GM19240 (cell line): ENCODE results near the gene PTGES2.
"Not testable (repeated sequence)": the region's sequence is repeated elsewhere in the genome, so short reads cannot be mapped to it uniquely, and the experiment has no call there.

Experiments used
- DNase-seq: peaks from one replicate; pipeline ENCODE4 v3.0.0; 2011; ENCODE audit warnings: low spot score; ENCODE audit not compliant: insufficient read length

The PTGES2 gene

DNA sequence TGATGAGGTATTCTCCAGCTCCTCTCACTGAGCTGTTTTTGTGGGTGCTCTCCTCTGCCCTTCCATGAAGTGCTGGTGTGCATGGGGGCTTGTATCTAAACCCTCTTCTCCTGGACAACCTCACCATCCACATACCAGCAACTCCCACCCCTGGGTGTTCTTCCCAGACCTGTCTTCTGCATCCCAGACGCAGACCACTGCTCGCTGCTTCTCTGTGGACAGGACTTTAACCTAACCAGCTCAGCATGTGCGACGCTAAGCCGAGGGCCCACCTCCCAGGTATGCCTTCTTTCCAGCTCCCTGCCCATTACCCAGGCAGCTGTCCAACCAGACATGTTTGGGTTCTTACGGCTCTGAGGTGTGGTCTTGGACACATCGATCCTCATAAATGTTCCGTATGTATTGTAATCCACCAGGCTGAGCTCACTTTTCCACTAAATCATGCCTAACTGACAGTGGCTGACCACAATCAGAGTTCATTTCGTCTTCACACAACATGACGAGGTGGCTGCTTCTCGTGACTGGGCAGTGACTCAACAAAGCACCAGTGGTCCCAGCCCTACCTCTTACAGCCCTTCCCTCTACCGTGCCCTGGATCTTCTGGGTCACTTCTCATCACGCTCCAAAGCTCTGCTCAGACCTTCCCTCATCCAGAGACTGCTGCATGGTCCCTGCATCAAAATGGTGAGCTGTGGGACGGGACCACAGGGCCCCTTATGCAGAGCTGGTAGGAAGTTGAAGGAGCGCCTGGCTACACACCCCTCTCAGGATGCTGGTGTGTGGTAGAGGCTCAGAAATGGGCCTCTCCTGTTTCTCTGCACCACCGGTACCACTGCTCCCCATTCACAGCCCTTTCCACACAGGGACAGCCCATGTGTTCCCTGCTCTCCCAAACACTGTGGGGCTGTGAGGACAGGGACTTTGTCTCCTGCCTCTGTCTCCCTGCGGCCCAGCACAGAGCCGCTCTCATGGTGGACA, 9.6 kb upstream of the PTGES2 start:
- DNase-seq: no peak

- not testable (repeated sequence) for DNase-seq
These were observed 8.0 kb upstream of the PTGES2 start for GRCh38 chr9:128135561-128135960.

- DNase-seq: not testable (repeated sequence)
These were observed 4.6 kb upstream of the PTGES2 start for GRCh38 chr9:128132139-128132538.

DNA sequence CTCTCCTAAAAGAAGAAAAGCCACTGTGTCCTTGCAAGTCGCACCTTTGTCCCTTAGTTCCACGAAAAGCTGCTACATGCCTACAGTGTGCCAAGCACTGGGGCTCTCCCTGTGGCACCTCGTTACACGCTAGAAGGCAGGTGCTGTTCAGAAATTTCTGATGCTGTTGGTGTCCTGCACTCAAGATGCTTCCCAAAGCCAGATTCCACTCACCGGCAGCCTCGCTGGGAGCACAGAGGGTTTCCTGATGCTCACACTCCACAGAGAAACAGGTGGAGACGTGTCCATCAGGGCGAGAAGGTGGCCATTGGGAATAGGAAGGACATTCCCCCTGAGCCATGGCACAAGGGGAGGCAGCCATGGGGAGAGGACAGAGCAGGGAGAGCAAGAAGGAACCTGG, 3.8 kb upstream of the PTGES2 start:
- DNase-seq: not testable (repeated sequence)

DNA sequence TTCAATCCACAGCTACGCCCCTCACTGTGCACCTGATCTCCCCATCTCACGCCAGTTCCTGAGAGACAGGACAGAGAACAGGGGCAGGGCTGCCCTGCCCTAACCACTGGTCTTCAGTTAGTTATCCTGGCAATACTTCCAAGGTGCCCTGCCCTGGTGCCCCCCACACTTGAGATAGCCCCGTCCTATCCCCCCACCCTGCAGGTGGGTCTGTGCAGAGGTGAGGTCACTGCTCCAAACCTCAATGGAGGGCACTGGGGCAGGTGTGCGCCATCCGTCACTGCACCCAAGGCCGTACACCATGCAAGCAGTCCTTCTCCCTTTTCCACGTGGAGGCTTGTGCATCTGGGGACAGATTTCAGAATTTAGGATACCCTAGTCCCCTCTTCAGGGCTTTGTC, 3.1 kb upstream of the PTGES2 start:
- DNase-seq: not testable (repeated sequence)

GRCh38 chr9:128129976-128130590, 2.6 kb upstream of the PTGES2 start:
- DNase-seq: not testable (repeated sequence)

- DNase-seq: no peak
These were observed 1.5 kb upstream of the PTGES2 start for GRCh38 chr9:128128836-128129590.

DNA sequence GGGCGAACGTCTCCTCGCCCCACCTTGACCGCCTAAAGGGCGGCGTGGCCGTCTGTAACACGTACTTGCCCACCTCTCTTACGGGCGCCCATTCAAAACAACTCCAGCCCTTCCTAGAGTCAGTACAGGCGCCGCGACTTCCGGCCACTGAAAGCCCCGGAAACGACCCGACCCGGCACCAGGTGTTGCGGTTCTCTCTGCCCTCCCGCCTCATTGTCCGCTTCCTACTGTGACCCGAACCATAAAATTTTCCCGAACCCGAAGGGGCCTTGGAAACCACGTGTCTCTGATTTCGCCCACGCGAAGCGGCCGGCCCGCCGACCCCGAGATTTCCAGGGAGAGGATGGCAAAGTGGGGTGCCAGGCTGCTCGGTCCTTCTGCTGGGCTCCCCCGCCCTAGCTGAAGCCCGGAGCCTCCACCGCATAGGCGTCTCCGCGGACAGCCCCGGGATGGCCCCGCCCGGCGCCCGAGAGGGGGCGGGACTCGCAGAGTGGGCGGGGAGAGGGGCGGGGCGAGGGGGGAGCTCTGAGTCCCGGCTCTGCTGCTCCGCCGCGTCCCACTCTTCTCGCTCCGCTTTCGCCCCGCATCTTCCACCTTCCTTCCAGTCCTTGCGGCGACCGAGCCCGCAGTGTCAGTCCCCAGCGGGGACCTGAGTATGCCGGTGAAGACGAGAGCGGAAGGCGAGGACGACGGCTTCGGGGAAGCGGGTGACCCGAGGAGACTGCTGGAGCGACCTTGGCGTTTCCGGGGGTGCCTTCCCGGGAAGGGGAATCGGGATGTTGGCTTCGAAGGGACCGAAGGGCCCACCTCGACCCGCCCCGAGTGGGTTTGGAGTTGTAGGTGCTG, 684 bp upstream of the PTGES2 start:
- DNase-seq: no peak

DNA sequence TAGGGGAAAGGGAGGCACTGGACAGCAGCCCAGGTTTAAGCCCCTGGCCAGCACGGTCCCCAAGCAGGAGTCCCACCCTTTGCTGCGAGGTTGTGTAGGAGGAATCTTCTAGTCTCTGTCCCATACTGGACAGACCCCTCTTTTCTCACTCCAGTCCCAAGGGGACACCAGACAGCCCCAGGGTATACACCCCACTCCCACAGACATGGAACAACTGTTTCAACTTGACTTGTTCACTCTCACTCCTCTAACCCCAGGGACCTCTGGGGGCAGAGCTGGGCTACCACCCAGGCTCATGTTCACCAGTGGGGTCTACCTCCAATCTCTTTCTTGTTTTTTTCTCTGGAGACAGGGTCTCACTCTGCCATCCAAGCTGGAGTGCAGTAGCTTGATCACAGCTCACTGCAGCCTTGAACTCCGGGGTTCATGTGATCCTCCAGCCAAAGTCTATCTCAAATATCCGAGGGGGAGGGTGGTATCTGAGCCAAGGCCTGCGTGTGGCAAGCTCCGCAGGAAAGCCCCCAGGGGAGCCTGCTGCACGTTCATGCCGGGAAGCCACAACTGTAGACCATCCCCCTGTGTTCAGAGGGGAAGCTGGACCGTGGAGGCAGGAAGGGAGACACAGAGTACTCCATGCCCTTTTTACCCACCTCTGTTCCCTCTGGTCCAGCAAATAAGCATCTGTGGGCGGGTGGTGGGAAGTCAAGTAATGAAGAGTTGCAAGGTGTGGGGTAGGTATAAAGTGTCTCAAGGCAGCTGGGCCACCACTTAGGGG, 1.8 kb downstream of the PTGES2 start:
- no peak for DNase-seq

- no peak for DNase-seq
These were observed 2.5 kb downstream of the PTGES2 start for GRCh38 chr9:128124873-128125579.

DNA sequence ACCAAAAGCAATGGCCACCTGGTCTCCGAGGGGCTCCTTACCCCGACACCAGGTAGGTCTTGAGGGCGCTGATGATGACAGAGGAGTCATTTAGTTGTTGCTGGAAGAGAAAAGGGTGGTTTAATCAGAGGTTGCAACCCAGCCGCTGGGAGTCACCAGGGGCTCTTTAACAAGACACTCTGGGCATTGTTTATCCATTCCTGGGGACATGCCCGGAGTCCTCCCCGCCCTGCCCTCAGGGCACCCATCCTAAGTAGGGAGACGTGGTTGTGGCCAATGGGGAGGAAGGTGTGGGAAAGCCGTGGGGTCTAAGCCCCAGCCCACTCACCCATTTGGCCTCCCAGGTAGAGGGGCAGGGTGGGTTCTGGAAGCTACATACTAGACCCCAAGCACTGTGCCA, 3.1 kb downstream of the PTGES2 start:
- no peak for DNase-seq

DNA sequence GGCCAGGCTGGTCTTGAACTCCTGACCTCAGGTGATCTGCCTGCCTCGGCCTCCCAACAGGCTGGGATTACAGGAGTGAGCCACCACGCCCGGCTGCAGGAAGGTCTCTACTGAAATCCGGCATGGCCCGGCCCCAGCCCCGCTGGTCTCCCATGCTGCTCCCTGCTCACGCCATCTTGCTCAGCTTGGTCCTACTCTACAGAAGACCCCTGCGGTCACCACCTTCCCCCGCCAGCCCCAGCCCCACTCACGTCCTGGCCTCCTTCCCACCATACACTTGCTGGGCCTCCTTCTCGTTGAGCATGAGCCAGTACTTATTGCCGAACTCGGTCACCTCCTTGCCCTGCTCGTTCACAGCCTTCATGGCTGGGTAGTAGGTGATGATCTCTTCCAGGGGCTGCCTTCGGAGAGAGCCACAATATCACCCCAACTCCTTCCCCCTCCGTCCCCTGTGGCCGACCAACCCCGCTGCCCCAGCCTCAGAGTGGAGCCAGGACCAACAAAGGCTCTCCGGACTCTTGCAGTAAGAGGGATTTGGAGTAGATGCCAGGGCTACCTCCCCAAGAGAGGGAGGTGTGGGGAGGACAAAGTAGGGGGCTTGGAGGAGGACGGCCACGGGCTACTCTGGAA, 4.0 kb downstream of the PTGES2 start:
- no peak for DNase-seq

- DNase-seq: no peak
These were observed 4.7 kb downstream of the PTGES2 start for GRCh38 chr9:128122809-128123175.

GRCh38 chr9:128121924-128122808, 5.4 kb downstream of the PTGES2 start:
- DNase-seq: no peak

DNA sequence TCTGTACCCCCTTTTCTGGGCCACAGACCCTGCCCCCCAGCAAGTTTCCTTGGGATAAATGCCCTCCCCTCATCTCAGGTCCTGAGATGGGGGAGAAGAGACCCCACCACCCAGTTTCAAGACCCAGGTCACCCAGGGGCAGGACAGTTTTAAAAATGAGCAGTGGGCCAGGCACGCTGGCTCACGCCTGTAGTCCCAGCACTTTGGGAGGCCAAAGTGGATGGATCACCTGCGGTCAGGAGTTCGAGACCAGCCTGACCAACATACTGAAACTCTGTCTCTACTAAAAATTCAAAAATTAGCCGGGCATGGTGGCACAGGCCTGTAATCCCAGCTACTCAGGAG, 6.1 kb downstream of the PTGES2 start:
- no peak for DNase-seq

GRCh38 chr9:128120741-128121465, 6.6 kb downstream of the PTGES2 start:
- no peak for DNase-seq

GRCh38 chr9:128120061-128120740, 7.3 kb downstream of the PTGES2 start:
- no peak for DNase-seq
